HG03432 (cell line): ENCODE results near the gene NUDC.
"Not testable (repeated sequence)": the region's sequence is repeated elsewhere in the genome, so short reads cannot be mapped to it uniquely, and the experiment has no call there.

Experiments
- ATAC-seq: cut with Tn5 transposase; IDR thresholded peaks from one replicate; pipeline ENCODE4 v1.9.1; 2021; ENCODE audit warnings: mild to moderate bottlenecking, moderate library complexity; ENCODE audit not compliant: unreplicated experiment

Gene NUDC

DNA sequence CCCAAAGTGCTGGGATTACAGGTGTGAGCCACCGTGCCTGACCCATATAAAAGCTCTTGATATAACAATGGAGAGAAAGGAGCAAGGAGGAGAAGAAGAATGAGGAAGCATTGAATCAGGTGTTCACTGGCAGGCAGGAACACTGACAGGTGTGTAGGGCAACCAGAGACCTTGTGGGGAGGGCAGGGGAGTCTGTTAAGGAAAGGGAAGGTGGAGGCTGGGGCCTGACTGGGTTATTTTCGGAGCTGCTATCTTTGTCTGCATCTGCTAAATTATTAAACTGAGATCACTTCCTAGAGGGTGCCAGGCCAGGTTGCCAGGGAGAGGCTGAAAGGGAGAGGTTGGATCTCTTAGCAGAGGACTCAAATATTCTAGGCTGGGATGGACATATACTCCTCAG, 65.1 kb downstream of the NUDC start:
- no peak for ATAC-seq

DNA sequence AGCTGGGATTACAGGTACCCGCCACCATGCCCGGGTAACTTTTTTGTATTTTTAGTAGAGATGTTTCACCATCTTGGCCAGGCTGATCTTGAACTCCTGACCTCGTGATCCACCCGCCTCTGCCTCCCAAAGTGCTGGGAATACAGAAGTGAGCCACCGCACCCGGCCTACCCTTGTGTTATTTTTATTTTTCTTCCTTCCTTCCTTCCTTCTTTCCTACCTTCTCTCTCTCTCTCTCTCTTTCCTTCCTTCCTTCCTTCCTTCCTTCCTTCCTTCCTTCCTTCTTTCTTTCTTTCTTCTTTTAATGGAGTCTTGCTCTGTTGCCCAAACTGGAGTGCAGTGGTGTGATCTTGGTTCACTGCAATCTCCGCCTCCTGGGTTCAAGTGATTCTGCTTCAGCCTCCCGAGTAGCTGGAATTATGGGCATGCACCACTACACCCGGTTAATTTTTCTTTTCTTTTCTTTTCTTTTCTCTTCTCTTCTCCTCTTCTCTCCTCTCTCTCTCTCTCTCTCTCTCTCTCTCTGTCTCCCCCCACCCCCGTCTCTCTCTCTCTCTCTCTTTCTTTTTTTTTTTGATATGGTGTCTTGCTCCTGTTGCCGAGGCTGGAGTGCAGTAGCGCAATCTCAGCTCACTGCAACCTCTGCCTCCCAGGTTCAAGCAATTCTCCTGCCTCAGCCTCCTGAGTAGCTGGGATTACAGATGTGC, 68.0 kb downstream of the NUDC start:
- ATAC-seq = not testable (repeated sequence)

DNA sequence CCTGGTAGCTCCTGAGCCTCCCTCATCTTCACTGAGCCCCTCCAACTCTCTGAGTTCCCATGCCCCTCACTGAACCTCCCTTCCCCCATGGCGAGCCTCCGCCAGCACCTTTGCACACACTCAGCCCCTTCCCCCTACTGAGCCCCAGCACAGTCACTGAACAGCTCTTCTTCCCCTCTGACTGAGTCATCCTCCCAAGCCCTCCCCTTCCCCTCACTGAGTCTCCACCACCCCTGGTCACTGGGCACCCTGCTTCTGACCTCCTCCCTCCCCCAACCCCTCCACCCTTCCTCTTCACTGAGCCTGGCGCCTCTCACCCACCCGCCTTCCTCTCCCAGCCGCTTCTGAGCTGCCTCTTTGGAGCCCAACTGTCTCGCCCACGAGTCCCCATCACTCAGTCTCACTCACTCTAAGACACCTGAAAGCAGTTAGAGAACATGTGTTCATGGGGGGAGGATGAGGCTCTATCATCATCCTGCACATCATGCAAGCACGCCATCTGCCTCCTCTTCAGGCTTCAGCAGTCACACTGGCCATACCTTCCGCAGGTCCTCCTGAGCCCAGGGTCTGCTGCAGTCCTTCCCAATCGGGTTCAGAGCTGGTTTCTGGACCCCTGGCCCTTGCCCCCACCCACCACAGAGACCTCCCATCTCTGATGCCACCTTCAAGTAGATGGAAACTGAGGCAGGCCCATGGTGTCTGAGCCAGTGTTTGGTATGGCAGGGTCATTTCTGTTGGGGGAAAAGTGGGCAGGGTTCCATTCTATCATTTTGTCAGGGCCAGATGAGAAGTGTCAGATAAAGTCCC, 70.0 kb downstream of the NUDC start:
- no peak for ATAC-seq

DNA sequence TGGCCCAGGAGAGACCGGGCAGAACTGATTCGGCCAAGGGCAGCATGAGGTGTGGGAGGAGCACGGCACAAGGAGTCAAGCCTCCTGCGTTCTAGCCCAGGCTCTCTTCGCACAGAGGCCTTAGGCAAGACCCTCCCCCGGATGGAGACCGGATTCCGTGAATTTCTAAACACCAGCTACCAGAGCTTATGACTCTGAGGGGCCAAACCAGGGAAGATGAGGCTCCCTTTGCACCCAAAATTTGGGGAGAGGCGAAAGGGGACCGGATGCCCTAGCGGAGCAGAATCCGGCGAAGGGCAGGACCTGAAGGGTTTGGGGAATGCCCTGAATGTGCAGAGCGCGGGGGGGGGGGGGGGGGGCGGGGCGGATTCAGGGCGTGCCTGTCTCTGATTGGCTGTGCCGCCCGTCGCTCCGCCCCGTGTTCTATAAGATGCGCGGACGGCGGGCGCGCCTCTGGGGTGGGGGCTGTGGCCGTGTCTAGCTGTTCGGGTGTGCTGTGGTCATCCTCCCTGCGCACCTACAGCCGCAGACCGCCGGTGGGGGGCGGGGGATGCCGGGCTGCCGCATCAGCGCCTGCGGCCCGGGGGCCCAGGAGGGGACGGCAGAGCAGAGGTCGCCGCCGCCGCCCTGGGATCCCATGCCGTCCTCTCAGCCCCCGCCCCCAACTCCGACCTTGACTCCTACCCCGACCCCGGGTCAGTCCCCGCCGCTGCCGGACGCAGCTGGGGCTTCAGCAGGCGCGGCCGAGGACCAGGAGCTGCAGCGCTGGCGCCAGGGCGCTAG, 71.9 kb downstream of the NUDC start, which contains the start of gene TRNP1:
Gene TRNP1, plus strand, starts transcription at position 456 of the 783 bp plus-strand sequence. Its CDS starts 95 bp downstream, at position 551.
- ATAC-seq = peak; percentile 58

DNA sequence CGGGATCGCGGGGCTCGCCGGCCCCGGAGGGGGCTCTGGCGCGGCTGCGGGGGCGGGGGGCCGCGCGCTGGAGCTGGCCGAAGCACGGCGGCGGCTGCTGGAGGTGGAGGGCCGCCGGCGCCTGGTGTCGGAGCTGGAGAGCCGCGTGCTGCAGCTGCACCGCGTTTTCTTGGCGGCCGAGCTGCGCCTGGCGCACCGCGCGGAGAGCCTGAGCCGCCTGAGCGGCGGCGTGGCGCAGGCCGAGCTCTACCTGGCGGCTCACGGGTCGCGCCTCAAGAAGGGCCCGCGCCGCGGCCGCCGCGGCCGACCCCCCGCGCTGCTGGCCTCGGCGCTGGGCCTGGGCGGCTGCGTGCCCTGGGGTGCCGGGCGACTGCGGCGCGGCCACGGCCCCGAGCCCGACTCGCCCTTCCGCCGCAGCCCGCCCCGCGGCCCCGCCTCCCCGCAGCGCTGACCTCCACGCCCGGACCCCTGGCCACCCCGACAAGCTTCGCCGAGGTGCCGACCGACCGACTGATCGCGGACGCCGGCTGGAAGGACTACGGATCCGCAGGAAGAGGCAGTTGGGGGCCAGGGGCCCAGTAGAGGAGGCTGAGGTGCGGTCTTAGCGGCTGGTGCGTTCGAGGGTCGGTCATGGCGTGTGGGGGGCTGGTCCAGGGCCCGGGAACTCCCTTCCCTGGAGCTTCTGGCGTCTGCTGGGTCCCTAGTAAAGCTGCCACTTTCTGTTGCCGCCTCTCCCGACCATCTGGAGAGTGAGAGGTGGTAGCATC, 72.7 kb downstream of the NUDC start:
- ATAC-seq = peak; percentile 26

DNA sequence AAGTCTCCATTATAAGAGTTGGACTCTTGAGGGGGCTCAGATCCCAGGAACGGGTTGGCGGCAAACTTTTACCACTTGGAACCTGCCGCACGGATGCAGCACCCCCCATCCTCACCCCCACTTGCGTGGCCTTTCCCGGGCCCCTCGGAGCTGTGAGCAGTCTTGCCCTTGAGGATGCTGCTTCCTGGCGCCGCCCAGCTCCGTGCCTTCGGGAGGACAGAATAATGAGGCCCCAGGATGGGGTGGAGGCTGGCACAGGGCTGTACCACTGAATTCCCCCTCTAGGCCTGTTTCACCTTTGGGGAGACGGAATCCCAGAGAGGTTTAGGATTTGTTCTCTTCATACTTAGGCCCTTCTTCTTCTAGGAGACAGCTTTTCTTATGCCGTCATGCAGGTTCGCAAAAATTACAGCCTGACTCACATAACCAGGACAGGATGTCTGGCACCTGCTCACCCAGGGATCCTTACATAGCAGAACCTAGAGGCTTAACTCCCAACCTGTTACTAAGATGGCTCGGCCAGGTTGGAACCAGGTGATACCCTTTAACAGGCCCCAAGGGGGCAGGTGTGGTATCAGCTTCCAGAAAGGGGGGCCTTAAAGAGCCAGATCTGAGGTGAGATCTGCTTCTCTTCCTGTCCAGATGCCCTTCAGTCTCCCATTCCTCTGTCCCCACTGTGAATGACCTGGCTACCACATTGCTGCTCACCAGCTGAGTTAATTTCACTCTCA, 73.4 kb downstream of the NUDC start:
- ATAC-seq = no peak

DNA sequence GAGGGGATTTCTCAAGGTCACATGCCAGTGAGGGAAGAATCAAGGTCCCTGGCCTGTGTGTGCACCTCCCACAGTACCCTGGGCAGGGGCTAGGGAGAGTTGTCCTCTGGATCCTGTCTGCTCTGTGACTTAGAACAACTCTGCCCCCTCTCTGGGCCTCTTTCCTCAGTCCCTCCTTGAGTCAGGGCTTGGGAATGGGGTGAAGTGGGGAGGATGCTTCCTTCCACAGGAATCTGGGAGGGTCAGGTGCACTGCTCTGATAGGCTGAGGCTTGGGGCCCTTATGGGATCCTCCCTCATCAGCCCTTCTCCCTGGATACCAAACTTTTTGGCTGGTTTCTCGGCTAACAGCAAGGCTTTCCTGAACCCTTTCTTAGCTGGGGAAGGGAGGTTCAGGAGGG, 74.5 kb downstream of the NUDC start:
- no peak for ATAC-seq
